Loucy (cell line): ENCODE measurements around the gene ZNF165.
"Not testable (repeated sequence)": the region's sequence is repeated elsewhere in the genome, so short reads cannot be mapped to it uniquely, and the experiment has no call there.

Experiments
- H2AFZ ChIP-seq: fragments of 200-600 bp; sonication (generic); 2 replicates; pipeline ENCODE4 v1.6.0; 2016; ENCODE audit warnings: antibody characterized with exemption, mild to moderate bottlenecking, low read length, moderate library complexity
- H3F3A ChIP-seq: fragments of 200-600 bp; 2 replicates; pipeline ENCODE4 v1.6.0; 2016; ENCODE audit warnings: antibody characterized with exemption, low read depth, mild to moderate bottlenecking
- H3K27me3 ChIP-seq: fragments of 200-600 bp; sonication (generic); 2 replicates; pipeline ENCODE4 v1.6.1; 2014; ENCODE audit warnings: low read length, mild to moderate bottlenecking; ENCODE audit not compliant: insufficient read depth, poor library complexity, severe bottlenecking
- H3K36me3 ChIP-seq: fragments of 200-600 bp; sonication (generic); 2 replicates; pipeline ENCODE4 v1.6.1; 2016; ENCODE audit warnings: low read length; ENCODE audit not compliant: insufficient read depth
- H3K4me1 ChIP-seq: fragments of 200-600 bp; sonication (generic); 2 replicates; pipeline ENCODE4 v1.5.1; 2014; ENCODE audit warnings: low read length, mild to moderate bottlenecking; ENCODE audit not compliant: insufficient read depth, poor library complexity, severe bottlenecking
- H3K4me2 ChIP-seq: fragments of 200-600 bp; sonication (generic); 2 replicates; pipeline ENCODE4 v1.6.0; 2014; ENCODE audit warnings: antibody characterized with exemption, low read length, low read depth, mild to moderate bottlenecking; ENCODE audit not compliant: poor library complexity, severe bottlenecking
- H3K4me3 ChIP-seq: fragments of 200-600 bp; sonication (generic); 2 replicates; pipeline ENCODE4 v1.5.1; 2014; ENCODE audit warnings: low read length, mild to moderate bottlenecking, mixed read lengths; ENCODE audit not compliant: poor library complexity, severe bottlenecking
- H3K79me2 ChIP-seq: fragments of 200-600 bp; sonication (generic); 2 replicates; pipeline ENCODE4 v1.6.1; 2014; ENCODE audit warnings: low read length; ENCODE audit not compliant: insufficient read depth
- H3K9ac ChIP-seq: fragments of 200-600 bp; sonication (generic); 2 replicates; pipeline ENCODE4 v1.6.0; 2014; ENCODE audit warnings: mild to moderate bottlenecking, low read depth, low read length, moderate library complexity; ENCODE audit not compliant: poor library complexity, severe bottlenecking
- H3K9me2 ChIP-seq: fragments of 200-600 bp; sonication (generic); replicated peaks from 2 replicates; pipeline ENCODE4 v1.6.1; 2016; ENCODE audit warnings: low read depth, low read length, mixed read lengths
- H3K9me3 ChIP-seq: fragments of 200-600 bp; sonication (generic); 2 replicates; pipeline ENCODE4 v1.6.1; 2014; ENCODE audit warnings: mild to moderate bottlenecking, antibody characterized with exemption, low read length, low read depth; ENCODE audit not compliant: insufficient read depth
- H4K20me1 ChIP-seq: fragments of 200-600 bp; sonication (generic); 2 replicates; pipeline ENCODE4 v1.6.0; 2014; ENCODE audit warnings: antibody characterized with exemption, low read length, mild to moderate bottlenecking; ENCODE audit not compliant: insufficient read depth, poor library complexity, severe bottlenecking
- EZH2phosphoT487 ChIP-seq: fragments of 200-600 bp; IDR thresholded peaks from 2 replicates; pipeline ENCODE4 v1.6.1; 2018; ENCODE audit warnings: antibody characterized with exemption, mild to moderate bottlenecking, moderate library complexity, borderline replicate concordance
- TF ChIP-seq, protein P1 (sequence below): fragments of 200-600 bp; sonication (generic); conservative IDR thresholded peaks from 2 replicates; pipeline ENCODE4 v1.5.1; 2014; ENCODE audit warnings: mild to moderate bottlenecking, antibody characterized with exemption, low read length

Gene ZNF165

GRCh38 chr6:28118217-28118616, 37.8 kb downstream of the ZNF165 start:
- no peak overlapping the region for H2AFZ ChIP-seq
- H3K4me2 ChIP-seq, result no peak overlapping the region
- H3K36me3 ChIP-seq, result peaks cover 43% of the 10 kb centered on the region
- H3K9ac ChIP-seq, result no peak overlapping the region
- no peaks in the 10 kb centered on the region for H3F3A ChIP-seq
- no peaks in the 10 kb centered on the region for H3K9me3 ChIP-seq
- H3K9me2 ChIP-seq, result no peaks in the 10 kb centered on the region
- H3K4me1 ChIP-seq, result no peaks in the 10 kb centered on the region
- H4K20me1 ChIP-seq, result no peaks in the 10 kb centered on the region
- no peaks in the 10 kb centered on the region for H3K27me3 ChIP-seq
- peaks cover 4% of the 10 kb centered on the region; the same call in 1 of the 2 replicates for H3K79me2 ChIP-seq
- TF ChIP-seq EZH2phosphoT487, result no peak
- H3K4me3 ChIP-seq, result no peak overlapping the region

DNA sequence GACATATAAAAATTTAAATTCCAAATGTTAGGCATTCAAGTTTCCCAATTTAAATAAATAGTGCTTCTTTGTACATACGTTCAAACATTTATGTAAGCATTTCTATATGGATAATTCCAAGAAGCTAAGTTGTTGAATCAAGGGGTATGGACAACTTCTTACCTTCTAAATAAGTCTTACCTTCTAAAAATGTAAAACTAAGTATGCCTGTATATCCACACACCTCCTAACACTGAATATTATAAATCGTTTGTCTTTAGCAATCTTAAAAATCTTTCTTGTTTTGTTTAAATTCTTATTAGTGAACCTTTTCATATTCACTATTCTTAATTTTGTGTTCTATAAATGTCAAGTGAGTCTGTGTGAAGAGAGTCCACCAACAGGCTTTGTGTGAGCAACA, 41.5 kb downstream of the ZNF165 start:
- H4K20me1 ChIP-seq, result peaks cover 12% of the 10 kb centered on the region
- no peaks in the 10 kb centered on the region for H3K27me3 ChIP-seq
- H3K9me2 ChIP-seq, result no peaks in the 10 kb centered on the region
- peaks cover 32% of the 10 kb centered on the region for H3K36me3 ChIP-seq
- H3K4me1 ChIP-seq, result peaks cover 24% of the 10 kb centered on the region
- peaks cover 40% of the 10 kb centered on the region for H3K79me2 ChIP-seq
- H3K4me3 ChIP-seq, result no peak overlapping the region
- TF ChIP-seq, protein P1, sequence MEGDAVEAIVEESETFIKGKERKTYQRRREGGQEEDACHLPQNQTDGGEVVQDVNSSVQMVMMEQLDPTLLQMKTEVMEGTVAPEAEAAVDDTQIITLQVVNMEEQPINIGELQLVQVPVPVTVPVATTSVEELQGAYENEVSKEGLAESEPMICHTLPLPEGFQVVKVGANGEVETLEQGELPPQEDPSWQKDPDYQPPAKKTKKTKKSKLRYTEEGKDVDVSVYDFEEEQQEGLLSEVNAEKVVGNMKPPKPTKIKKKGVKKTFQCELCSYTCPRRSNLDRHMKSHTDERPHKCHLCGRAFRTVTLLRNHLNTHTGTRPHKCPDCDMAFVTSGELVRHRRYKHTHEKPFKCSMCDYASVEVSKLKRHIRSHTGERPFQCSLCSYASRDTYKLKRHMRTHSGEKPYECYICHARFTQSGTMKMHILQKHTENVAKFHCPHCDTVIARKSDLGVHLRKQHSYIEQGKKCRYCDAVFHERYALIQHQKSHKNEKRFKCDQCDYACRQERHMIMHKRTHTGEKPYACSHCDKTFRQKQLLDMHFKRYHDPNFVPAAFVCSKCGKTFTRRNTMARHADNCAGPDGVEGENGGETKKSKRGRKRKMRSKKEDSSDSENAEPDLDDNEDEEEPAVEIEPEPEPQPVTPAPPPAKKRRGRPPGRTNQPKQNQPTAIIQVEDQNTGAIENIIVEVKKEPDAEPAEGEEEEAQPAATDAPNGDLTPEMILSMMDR, result no peak
- TF ChIP-seq EZH2phosphoT487, result no peak
- H3K4me2 ChIP-seq, result no peak overlapping the region
- H2AFZ ChIP-seq, result no peak overlapping the region
- no peaks in the 10 kb centered on the region for H3F3A ChIP-seq
- no peaks in the 10 kb centered on the region for H3K9me3 ChIP-seq
- H3K9ac ChIP-seq, result no peak overlapping the region

DNA sequence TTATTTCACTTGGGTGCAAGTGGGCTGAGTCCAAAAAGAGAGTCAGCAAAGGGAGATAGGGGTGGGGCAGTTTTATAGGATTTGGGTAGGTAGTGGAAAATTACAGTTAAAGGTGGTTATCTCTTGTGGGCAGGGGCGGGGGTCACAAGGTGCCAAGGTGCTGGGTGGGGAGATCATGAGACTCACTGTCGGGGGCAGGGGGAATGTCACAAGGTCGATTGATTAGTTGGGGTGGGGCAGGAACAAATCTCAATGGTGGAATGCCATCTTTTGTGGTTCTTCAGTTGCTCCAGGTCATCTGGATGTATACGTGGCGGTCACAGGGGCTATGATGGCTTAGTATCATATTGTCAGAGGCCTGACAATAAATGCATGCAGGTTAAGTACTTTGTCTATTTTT, 41.9 kb downstream of the ZNF165 start:
- not testable (repeated sequence) for H3K4me3 ChIP-seq, H3K9me3 ChIP-seq, H3K9ac ChIP-seq, H3K9me2 ChIP-seq, H3F3A ChIP-seq, H2AFZ ChIP-seq, H3K27me3 ChIP-seq, H3K4me2 ChIP-seq
- H3K36me3 ChIP-seq, result peaks cover 30% of the 10 kb centered on the region
- H4K20me1 ChIP-seq, result peaks cover 13% of the 10 kb centered on the region
- H3K79me2 ChIP-seq, result peaks cover 44% of the 10 kb centered on the region
- H3K4me1 ChIP-seq, result peaks cover 24% of the 10 kb centered on the region

- H3K4me3 ChIP-seq, result peak within 1 kb of the TSS; percentile 89
- no peaks in the 10 kb centered on the region for H3K27me3 ChIP-seq
- H2AFZ ChIP-seq, result peak within 1 kb of the TSS; percentile 88
- peaks cover 66% of the 10 kb centered on the region for H3K79me2 ChIP-seq
- no peaks in the 10 kb centered on the region for H3F3A ChIP-seq
- TF ChIP-seq, protein P1, result no peak
- TF ChIP-seq EZH2phosphoT487, result no peak
- peaks cover 34% of the 10 kb centered on the region for H3K4me1 ChIP-seq
- H3K9me2 ChIP-seq, result no peaks in the 10 kb centered on the region
- H4K20me1 ChIP-seq, result peaks cover 30% of the 10 kb centered on the region
- H3K4me2 ChIP-seq, result peak within 1 kb of the TSS; percentile 79
- no peaks in the 10 kb centered on the region for H3K9me3 ChIP-seq
- H3K36me3 ChIP-seq, result peaks cover 28% of the 10 kb centered on the region
- peak within 1 kb of the TSS; percentile 70 for H3K9ac ChIP-seq
Measured at GRCh38 chr6:28124350-28124970, 44.1 kb downstream of the ZNF165 start, which contains the start of gene ZSCAN16. Gene ZSCAN16, plus strand, starts transcription at chr6:28124609. Its CDS starts 835 bp downstream, at chr6:28125444.
